ENCODE data around the gene PLPPR3.

- TF ChIP-seq ZNF354C (tag by site-specific recombination; IDR thresholded peaks at IDR 0.05; ENCODE audit: borderline replicate concordance, low read depth) (no peak), ZBTB17 (tag by site-specific recombination; IDR thresholded peaks at IDR 0.05) (no peak), PATZ1 (tag by site-specific recombination; IDR thresholded peaks at IDR 0.05) (no peak), CTCF (tag by site-specific recombination; IDR thresholded peaks at IDR 0.05) (no peak), ZNF423 (tag by site-specific recombination; IDR thresholded peaks at IDR 0.05) (no peak), ZBTB26 (tag by site-specific recombination; optimal IDR thresholded peaks at IDR 0.05) (no peak), ZNF394 (tag by site-specific recombination; IDR thresholded peaks at IDR 0.05; ENCODE audit: borderline replicate concordance) (no peak), ZNF239 (tag by site-specific recombination; IDR thresholded peaks at IDR 0.05) (no peak), ZNF629 (tag by site-specific recombination; IDR thresholded peaks at IDR 0.05) (no peak)
Observed at GRCh38 chr19:791567-792305, 30.0 kb downstream of the PLPPR3 start.

All from HEK293 (cell line).